CD4-positive, alpha-beta T cell treated with Interleukin-17A for 1 hour (primary cell): ENCODE measurements around the gene PHLPP1.
"Not testable (repeated sequence)": the region's sequence is repeated elsewhere in the genome, so short reads cannot be mapped to it uniquely, and the experiment has no call there.

ENCODE experiments used
- DNase-seq: peaks from one replicate; pipeline ENCODE4 v3.0.0-alpha.2; 2020

PHLPP1 gene

GRCh38 chr18:62776024-62776570 is 60.8 kb downstream of the PHLPP1 start:
- DNase-seq = no peak

GRCh38 chr18:62777814-62778213 is 62.5 kb downstream of the PHLPP1 start:
- no peak for DNase-seq

- no peak for DNase-seq
Measured at GRCh38 chr18:62778976-62779869, 63.9 kb downstream of the PHLPP1 start.

- no peak for DNase-seq
Measured at GRCh38 chr18:62781262-62781661, 65.9 kb downstream of the PHLPP1 start.

GRCh38 chr18:62781893-62782292 is 66.6 kb downstream of the PHLPP1 start:
- DNase-seq = no peak

GRCh38 chr18:62784338-62784965 is 69.1 kb downstream of the PHLPP1 start:
- peak; percentile 20 for DNase-seq

GRCh38 chr18:62784966-62785413 is 69.6 kb downstream of the PHLPP1 start:
- no peak for DNase-seq

- no peak for DNase-seq
Measured at GRCh38 chr18:62786689-62787088, 71.3 kb downstream of the PHLPP1 start.

GRCh38 chr18:62788111-62788510 is 72.8 kb downstream of the PHLPP1 start:
- DNase-seq = no peak

GRCh38 chr18:62788876-62789275 is 73.5 kb downstream of the PHLPP1 start:
- no peak for DNase-seq

- DNase-seq = no peak
Measured at GRCh38 chr18:62790871-62791772, 75.8 kb downstream of the PHLPP1 start.

GRCh38 chr18:62792016-62792415 is 76.7 kb downstream of the PHLPP1 start:
- no peak for DNase-seq

- DNase-seq = no peak
Measured at GRCh38 chr18:62795813-62796212, 80.5 kb downstream of the PHLPP1 start.

- no peak for DNase-seq
Measured at GRCh38 chr18:62796216-62796621, 80.9 kb downstream of the PHLPP1 start.

GRCh38 chr18:62797329-62797728 is 82.0 kb downstream of the PHLPP1 start:
- no peak for DNase-seq

- DNase-seq = no peak
Measured at GRCh38 chr18:62799977-62800376, 84.6 kb downstream of the PHLPP1 start.

- DNase-seq = no peak
Measured at GRCh38 chr18:62802523-62802922, 87.2 kb downstream of the PHLPP1 start.

GRCh38 chr18:62807396-62807795 is 92.1 kb downstream of the PHLPP1 start:
- DNase-seq = no peak

- DNase-seq = no peak
Measured at GRCh38 chr18:62808123-62808522, 92.8 kb downstream of the PHLPP1 start.

GRCh38 chr18:62809445-62809844 is 94.1 kb downstream of the PHLPP1 start:
- not testable (repeated sequence) for DNase-seq

GRCh38 chr18:62809900-62810299 is 94.6 kb downstream of the PHLPP1 start:
- DNase-seq = no peak

GRCh38 chr18:62810682-62811081 is 95.3 kb downstream of the PHLPP1 start:
- DNase-seq = no peak

GRCh38 chr18:62811674-62812073 is 96.3 kb downstream of the PHLPP1 start:
- DNase-seq = no peak
